Measurements from ENCODE around the gene MS4A6A. TPM values are rescaled to one million over a fixed set of nuclear protein-coding genes. Genes with fewer than 3 reads are reported as not detected.

The MS4A6A gene
- total RNA-seq, 1 donor from 2014 or later: 112 TPM

- no peak for DNase-seq
- Histone ChIP-seq H3K27me3 (no peaks in the 10 kb centered on the region), H3K4me1 (no peaks in the 10 kb centered on the region), H3K36me3 (no peaks in the 10 kb centered on the region), H3K4me3 (no peak overlapping the region), H3K9me3 (no peaks in the 10 kb centered on the region), H3K27ac (no peak overlapping the region)
- no peak for ATAC-seq
- intact Hi-C loops (cut with DNase I): no loop called here
- TF ChIP-seq CTCF (IDR thresholded peaks at IDR 0.05): no peak
These were observed 55.5 kb downstream of the MS4A6A start for GRCh38 chr11:60127311-60127811.

- H3K36me3 ChIP-seq: no peaks in the 10 kb centered on the region
- H3K27me3 ChIP-seq: no peaks in the 10 kb centered on the region
- no peak overlapping the region for H3K27ac ChIP-seq
- H3K4me3 ChIP-seq: no peak overlapping the region
- no peak for ATAC-seq
- no peak for TF ChIP-seq CTCF (IDR thresholded peaks at IDR 0.05)
- intact Hi-C loops (cut with DNase I): no loop called here
- DNase-seq: no peak
- no peaks in the 10 kb centered on the region for H3K4me1 ChIP-seq
- no peaks in the 10 kb centered on the region for H3K9me3 ChIP-seq
These were observed 56.8 kb downstream of the MS4A6A start for GRCh38 chr11:60125956-60126585.

- no peaks in the 10 kb centered on the region for H3K36me3 ChIP-seq
- ATAC-seq (no peak), DNase-seq (no peak)
- no peak overlapping the region for H3K27ac ChIP-seq
- no peak for TF ChIP-seq CTCF (IDR thresholded peaks at IDR 0.05)
- no peaks in the 10 kb centered on the region for H3K27me3 ChIP-seq
- no peaks in the 10 kb centered on the region for H3K4me1 ChIP-seq
- no peaks in the 10 kb centered on the region for H3K9me3 ChIP-seq
- no peak overlapping the region for H3K4me3 ChIP-seq
- intact Hi-C loops (cut with DNase I): no loop called here
These were observed 58.0 kb downstream of the MS4A6A start for GRCh38 chr11:60124802-60125432.

Small RNA genes within 50 kb of the gene (microRNA-seq; reads per million reads assigned to microRNA genes)
- gene MIR6503 (ENCODE audit: borderline microRNAs expressed): 1.5 reads per million

Other genes with a start within 250 kb of the MS4A6A start
- gene OOSP1, start 244.7 kb downstream of the MS4A6A start, total RNA-seq: not detected
- not detected for gene OOSP4A, start 219.1 kb downstream of the MS4A6A start, total RNA-seq
- gene OOSP4B, start 165.9 kb downstream of the MS4A6A start, total RNA-seq: not detected
- not detected for gene OOSP2, start 142.7 kb downstream of the MS4A6A start, total RNA-seq
- gene MS4A3, start 126.4 kb downstream of the MS4A6A start, total RNA-seq: not detected
- gene MS4A2, start 94.4 kb downstream of the MS4A6A start, total RNA-seq: 20.6 TPM
- 3.0 TPM for gene MS4A4E, start 60.1 kb upstream of the MS4A6A start, total RNA-seq
- gene MS4A4A, start 97.6 kb upstream of the MS4A6A start, total RNA-seq: 53.9 TPM
- not detected for gene MS4A6E, start 144.2 kb upstream of the MS4A6A start, total RNA-seq
- 184 TPM for gene MS4A7, start 195.4 kb upstream of the MS4A6A start, total RNA-seq
- gene MS4A14, start 213.4 kb upstream of the MS4A6A start, total RNA-seq: 10.3 TPM
- gene MS4A5, start 246.5 kb upstream of the MS4A6A start, total RNA-seq: not detected